HEK293 (cell line): ENCODE results near the gene CLIC3.

Experiments
- CTCF ChIA-PET: fragments of 350-600 bp; formaldehyde crosslinking; extraction: SDS; loops from one replicate; lab custom pipeline; 2021; ENCODE audit warnings: antibody characterized with exemption; lab: Yijun Ruan, JAX
- POLR2A ChIA-PET: fragments of 300-600 bp; formaldehyde crosslinking; extraction: SDS; loops from one replicate; lab custom pipeline; 2020; ENCODE audit warnings: antibody characterized with exemption, inconsistent platforms; lab: Yijun Ruan, JAX
- H3K27ac ChIP-seq: fragments of 200-500 bp; sonication (Bioruptor generic); 2 replicates; pipeline ENCODE4 v1.5.1; 2014; ENCODE audit warnings: low read depth, low read length, control low read depth, inconsistent platforms; ENCODE audit errors: extremely low read depth
- H3K36me3 ChIP-seq, 2 experiments: fragments of 200-500 bp in 1 of 2; sonication (Bioruptor generic) in 1 of 2; 1 replicate in 1 of 2; 2 replicates in 1 of 2; pipeline ENCODE4 v1.5.1; 2014 to 2017; ENCODE audit warnings: inconsistent platforms in 2 of 2, low read length in 2 of 2; ENCODE audit not compliant: control insufficient read depth in 2 of 2, insufficient read depth in 1 of 2
- H3K4me1 ChIP-seq: fragments of 200-500 bp; sonication (Bioruptor generic); 2 replicates; pipeline ENCODE4 v1.5.1; 2014; ENCODE audit warnings: mild to moderate bottlenecking, low read length, inconsistent platforms; ENCODE audit not compliant: control insufficient read depth, insufficient read depth
- H3K4me3 ChIP-seq: 2 replicates; pipeline ENCODE4 v1.5.1; 2011; ENCODE audit warnings: low read depth, mild to moderate bottlenecking, control low read depth, low read length, moderate library complexity
- H3K9me3 ChIP-seq: fragments of 200-500 bp; sonication (Bioruptor generic); 2 replicates; pipeline ENCODE4 v1.5.1; 2014; ENCODE audit warnings: low read depth, low read length, inconsistent platforms; ENCODE audit not compliant: control insufficient read depth, insufficient read depth
- REPIN1 ChIP-seq: fragments of 450-650 bp; formaldehyde crosslinking; IDR thresholded peaks from 2 replicates; pipeline ENCODE4 v1.5.1; 2017; ENCODE audit warnings: missing biosample characterization, missing genetic modification characterization, low read depth
- SP2 ChIP-seq: fragments of 450-650 bp; formaldehyde crosslinking; IDR thresholded peaks from 2 replicates; pipeline ENCODE4 v1.5.1; 2016; ENCODE audit warnings: missing biosample characterization, missing genetic modification characterization
- SP3 ChIP-seq: fragments of 450-650 bp; formaldehyde crosslinking; IDR thresholded peaks from 2 replicates; pipeline ENCODE4 v1.5.1; 2016; ENCODE audit warnings: missing biosample characterization, missing genetic modification characterization
- SP7 ChIP-seq: fragments of 450-650 bp; formaldehyde crosslinking; IDR thresholded peaks from 2 replicates; pipeline ENCODE4 v1.5.1; 2016; ENCODE audit warnings: missing biosample characterization, missing genetic modification characterization
- YY1 ChIP-seq: fragments of 450-650 bp; formaldehyde crosslinking; IDR thresholded peaks from 2 replicates; pipeline ENCODE4 v1.5.1; 2018; ENCODE audit warnings: missing biosample characterization, missing genetic modification characterization
- ZEB2 ChIP-seq: fragments of 450-650 bp; formaldehyde crosslinking; IDR thresholded peaks from 2 replicates; pipeline ENCODE4 v1.5.1; 2016; ENCODE audit warnings: missing biosample characterization, missing genetic modification characterization
- ZFHX2 ChIP-seq: fragments of 450-650 bp; formaldehyde crosslinking; conservative IDR thresholded peaks from 2 replicates; pipeline ENCODE4 v1.5.1; 2016; ENCODE audit warnings: missing biosample characterization, missing genetic modification characterization
- ZNF157 ChIP-seq: fragments of 450-650 bp; formaldehyde crosslinking; IDR thresholded peaks from 2 replicates; pipeline ENCODE4 v1.5.1; 2016; ENCODE audit warnings: missing biosample characterization, missing genetic modification characterization
- ZNF175 ChIP-seq: fragments of 450-650 bp; formaldehyde crosslinking; IDR thresholded peaks from 2 replicates; pipeline ENCODE4 v1.5.1; 2016; ENCODE audit warnings: missing biosample characterization, missing genetic modification characterization
- ZNF274 ChIP-seq, 2 experiments: fragments of 200-500 bp in 1 of 2; fragments of 450-650 bp in 1 of 2; sonication (Bioruptor generic) in 1 of 2; formaldehyde crosslinking in 1 of 2; IDR thresholded peaks; 2 replicates each; pipeline versions ENCODE4 v1.5.1 to v1.6.1; 2014 to 2016; ENCODE audit warnings: borderline replicate concordance in 1 of 2, inconsistent platforms in 1 of 2, low read length in 1 of 2, missing biosample characterization in 1 of 2, missing genetic modification characterization in 1 of 2
- ZNF302 ChIP-seq: fragments of 450-650 bp; formaldehyde crosslinking; IDR thresholded peaks from 2 replicates; pipeline ENCODE4 v1.5.1; 2016; ENCODE audit warnings: missing biosample characterization, missing genetic modification characterization, low read depth
- ZNF416 ChIP-seq: fragments of 450-650 bp; formaldehyde crosslinking; IDR thresholded peaks from 2 replicates; pipeline ENCODE4 v1.5.1; 2016; ENCODE audit warnings: missing biosample characterization, missing genetic modification characterization
- ZNF521 ChIP-seq: fragments of 450-650 bp; formaldehyde crosslinking; IDR thresholded peaks from 2 replicates; pipeline ENCODE4 v1.5.1; 2017; ENCODE audit warnings: missing biosample characterization, mild to moderate bottlenecking, missing genetic modification characterization
- ZNF548 ChIP-seq: fragments of 450-650 bp; formaldehyde crosslinking; IDR thresholded peaks from 2 replicates; pipeline ENCODE4 v1.5.1; 2016; ENCODE audit warnings: missing biosample characterization, missing genetic modification characterization
- ZNF707 ChIP-seq: fragments of 450-650 bp; formaldehyde crosslinking; IDR thresholded peaks from 2 replicates; pipeline ENCODE4 v1.5.1; 2016; ENCODE audit warnings: missing biosample characterization, missing genetic modification characterization
- ZNF768 ChIP-seq: fragments of 450-650 bp; formaldehyde crosslinking; IDR thresholded peaks from 2 replicates; pipeline ENCODE4 v1.5.1; 2018; ENCODE audit warnings: missing biosample characterization, mild to moderate bottlenecking, missing genetic modification characterization
- ZNF791 ChIP-seq: fragments of 450-650 bp; formaldehyde crosslinking; IDR thresholded peaks from 2 replicates; pipeline ENCODE4 v1.5.1; 2016; ENCODE audit warnings: missing biosample characterization, missing genetic modification characterization
- TF ChIP-seq, protein P1 (sequence below): fragments of 450-650 bp; IDR thresholded peaks from 2 replicates; pipeline ENCODE4 v1.5.1; 2018; ENCODE audit warnings: missing biosample characterization, mild to moderate bottlenecking, missing genetic modification characterization
- TF ChIP-seq, protein P2 (sequence below): fragments of 450-650 bp; formaldehyde crosslinking; IDR thresholded peaks from 2 replicates; pipeline ENCODE4 v1.5.1; 2016; ENCODE audit warnings: missing biosample characterization, missing genetic modification characterization
- TF ChIP-seq, protein P3 (sequence below): fragments of 450-650 bp; formaldehyde crosslinking; IDR thresholded peaks from 2 replicates; pipeline ENCODE4 v1.5.1; 2017; ENCODE audit warnings: missing biosample characterization, missing genetic modification characterization

CLIC3 gene

DNA sequence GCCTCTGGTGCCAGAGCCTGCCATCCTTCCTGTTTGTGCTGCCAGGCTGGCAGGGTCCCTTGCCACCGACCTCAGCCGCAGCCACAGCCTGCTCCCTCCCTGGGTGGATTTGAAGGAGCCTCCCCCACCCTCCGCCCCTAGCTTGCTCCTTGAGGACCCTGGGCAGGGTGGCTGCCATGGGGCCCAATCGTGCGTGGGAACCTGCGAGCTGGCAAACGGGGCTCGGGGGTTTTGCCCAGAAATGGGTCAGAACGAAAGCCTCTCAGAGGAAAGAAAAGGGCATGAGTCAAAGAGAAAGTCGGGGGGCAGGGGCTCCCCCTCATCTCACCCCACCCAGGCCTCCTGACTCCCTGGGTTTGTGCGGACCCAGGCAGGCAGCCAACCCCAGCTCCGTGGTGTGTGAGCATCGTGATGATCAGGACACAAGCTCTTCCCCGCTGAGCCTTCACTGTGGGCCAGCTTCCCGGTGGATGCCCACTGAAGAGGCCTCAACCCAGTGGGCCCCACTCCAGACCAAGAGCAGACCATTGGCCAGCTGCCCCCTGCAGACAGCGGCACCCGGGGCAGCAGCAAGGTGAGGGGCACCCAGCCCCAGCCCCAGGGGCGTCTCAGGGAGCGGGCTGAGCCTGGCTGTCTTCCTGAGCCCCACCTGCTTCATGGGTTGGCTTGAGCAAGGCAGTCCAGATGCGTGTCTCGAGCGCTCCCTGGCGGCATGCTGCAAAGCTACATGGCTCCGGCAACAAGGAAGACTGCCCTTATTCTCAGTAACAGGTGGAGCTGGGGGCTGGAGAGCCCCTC is 38.5 kb upstream of the CLIC3 start (continued):
- TF ChIP-seq ZNF175 (tag by site-specific recombination) (no peak), ZNF791 (tag by site-specific recombination) (no peak), YY1 (tag by site-specific recombination) (no peak), ZNF274 (IDR thresholded peaks at IDR 0.05; ENCODE audit: low read length) (no peak), ZNF274 (tag by site-specific recombination; IDR thresholded peaks at IDR 0.05; ENCODE audit: borderline replicate concordance) (no peak), ZEB2 (peak; percentile 71), ZNF302 (tag by site-specific recombination) (no peak), ZNF768 (no peak), SP3 (tag by site-specific recombination) (no peak), SP7 (no peak), ZNF157 (tag by site-specific recombination) (no peak), ZNF521 (no peak), ZNF707 (tag by site-specific recombination) (no peak), ZNF548 (tag by site-specific recombination) (no peak), REPIN1 (tag by site-specific recombination) (no peak), ZNF416 (tag by site-specific recombination) (no peak)
- TF ChIP-seq, protein P1, sequence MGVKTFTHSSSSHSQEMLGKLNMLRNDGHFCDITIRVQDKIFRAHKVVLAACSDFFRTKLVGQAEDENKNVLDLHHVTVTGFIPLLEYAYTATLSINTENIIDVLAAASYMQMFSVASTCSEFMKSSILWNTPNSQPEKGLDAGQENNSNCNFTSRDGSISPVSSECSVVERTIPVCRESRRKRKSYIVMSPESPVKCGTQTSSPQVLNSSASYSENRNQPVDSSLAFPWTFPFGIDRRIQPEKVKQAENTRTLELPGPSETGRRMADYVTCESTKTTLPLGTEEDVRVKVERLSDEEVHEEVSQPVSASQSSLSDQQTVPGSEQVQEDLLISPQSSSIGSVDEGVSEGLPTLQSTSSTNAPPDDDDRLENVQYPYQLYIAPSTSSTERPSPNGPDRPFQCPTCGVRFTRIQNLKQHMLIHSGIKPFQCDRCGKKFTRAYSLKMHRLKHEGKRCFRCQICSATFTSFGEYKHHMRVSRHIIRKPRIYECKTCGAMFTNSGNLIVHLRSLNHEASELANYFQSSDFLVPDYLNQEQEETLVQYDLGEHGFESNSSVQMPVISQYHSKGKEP (tag by site-specific recombination) = no peak
- TF ChIP-seq, protein P2, sequence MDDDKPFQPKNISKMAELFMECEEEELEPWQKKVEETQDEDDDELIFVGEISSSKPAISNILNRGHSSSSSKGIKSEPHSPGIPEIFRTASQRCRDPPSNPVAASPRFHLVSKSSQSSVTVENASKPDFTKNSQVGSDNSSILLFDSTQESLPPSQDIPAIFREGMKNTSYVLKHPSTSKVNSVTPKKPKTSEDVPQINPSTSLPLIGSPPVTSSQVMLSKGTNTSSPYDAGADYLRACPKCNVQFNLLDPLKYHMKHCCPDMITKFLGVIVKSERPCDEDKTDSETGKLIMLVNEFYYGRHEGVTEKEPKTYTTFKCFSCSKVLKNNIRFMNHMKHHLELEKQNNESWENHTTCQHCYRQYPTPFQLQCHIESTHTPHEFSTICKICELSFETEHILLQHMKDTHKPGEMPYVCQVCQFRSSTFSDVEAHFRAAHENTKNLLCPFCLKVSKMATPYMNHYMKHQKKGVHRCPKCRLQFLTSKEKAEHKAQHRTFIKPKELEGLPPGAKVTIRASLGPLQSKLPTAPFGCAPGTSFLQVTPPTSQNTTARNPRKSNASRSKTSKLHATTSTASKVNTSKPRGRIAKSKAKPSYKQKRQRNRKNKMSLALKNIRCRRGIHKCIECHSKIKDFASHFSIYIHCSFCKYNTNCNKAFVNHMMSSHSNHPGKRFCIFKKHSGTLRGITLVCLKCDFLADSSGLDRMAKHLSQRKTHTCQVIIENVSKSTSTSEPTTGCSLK (tag by site-specific recombination) = no peak

DNA sequence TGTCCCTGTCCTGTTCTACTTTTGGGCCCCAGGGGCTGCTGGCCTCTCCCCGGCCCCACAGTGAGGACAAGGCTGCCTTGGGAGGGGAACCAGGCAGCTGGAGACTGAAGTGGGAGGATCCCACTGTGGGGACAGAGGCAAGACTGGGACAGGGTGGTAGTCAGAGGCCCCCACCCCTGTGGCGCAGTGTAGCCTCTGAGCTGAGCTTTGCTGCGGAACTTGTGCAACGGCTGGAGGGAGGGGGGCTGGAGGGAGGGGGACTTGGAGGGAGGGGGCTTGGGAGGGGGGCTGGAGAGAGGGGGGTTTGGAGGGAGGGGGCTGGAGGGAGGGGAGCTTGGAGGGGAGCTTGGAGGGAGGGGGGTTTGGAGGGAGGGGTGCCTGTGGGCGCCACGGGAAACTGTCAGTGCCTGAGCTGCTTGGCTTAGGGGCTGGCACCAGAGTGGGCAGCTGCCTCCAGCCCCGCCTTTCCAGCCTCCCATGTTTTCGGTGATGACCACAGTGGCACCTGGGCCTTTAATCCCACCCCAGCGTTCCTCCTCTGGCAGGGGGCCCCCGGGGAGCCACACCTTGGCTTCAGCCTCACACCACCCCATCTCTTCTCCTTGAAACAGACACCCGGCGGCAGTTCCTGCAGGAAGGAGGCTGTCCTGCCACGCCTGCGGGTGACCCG is 37.8 kb upstream of the CLIC3 start:
- Histone ChIP-seq H3K27ac (no peak overlapping the region), H3K36me3 (peaks cover 0 to 13% of the 10 kb centered on the region in 2 experiments; a peak in 1 of 3 replicates), H3K9me3 (no peaks in the 10 kb centered on the region), H3K4me1 (no peaks in the 10 kb centered on the region), H3K4me3 (no peak overlapping the region)
- TF ChIP-seq ZFHX2 (tag by site-specific recombination) (0 out of 2 replicates have a peak, but pooled peaks have one; percentile 6), SP2 (tag by site-specific recombination) (peak; percentile 26; the same call in 1 of the 2 replicates), ZNF768 (no peak)
- TF ChIP-seq, protein P3, sequence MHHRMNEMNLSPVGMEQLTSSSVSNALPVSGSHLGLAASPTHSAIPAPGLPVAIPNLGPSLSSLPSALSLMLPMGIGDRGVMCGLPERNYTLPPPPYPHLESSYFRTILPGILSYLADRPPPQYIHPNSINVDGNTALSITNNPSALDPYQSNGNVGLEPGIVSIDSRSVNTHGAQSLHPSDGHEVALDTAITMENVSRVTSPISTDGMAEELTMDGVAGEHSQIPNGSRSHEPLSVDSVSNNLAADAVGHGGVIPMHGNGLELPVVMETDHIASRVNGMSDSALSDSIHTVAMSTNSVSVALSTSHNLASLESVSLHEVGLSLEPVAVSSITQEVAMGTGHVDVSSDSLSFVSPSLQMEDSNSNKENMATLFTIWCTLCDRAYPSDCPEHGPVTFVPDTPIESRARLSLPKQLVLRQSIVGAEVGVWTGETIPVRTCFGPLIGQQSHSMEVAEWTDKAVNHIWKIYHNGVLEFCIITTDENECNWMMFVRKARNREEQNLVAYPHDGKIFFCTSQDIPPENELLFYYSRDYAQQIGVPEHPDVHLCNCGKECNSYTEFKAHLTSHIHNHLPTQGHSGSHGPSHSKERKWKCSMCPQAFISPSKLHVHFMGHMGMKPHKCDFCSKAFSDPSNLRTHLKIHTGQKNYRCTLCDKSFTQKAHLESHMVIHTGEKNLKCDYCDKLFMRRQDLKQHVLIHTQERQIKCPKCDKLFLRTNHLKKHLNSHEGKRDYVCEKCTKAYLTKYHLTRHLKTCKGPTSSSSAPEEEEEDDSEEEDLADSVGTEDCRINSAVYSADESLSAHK = peak; percentile 78
- CTCF ChIA-PET = interaction anchor here (0.5 to 5.3 kb wide), 31 partner anchors 8 to 340 kb away, joined by 3 to 119 read pairs (median 7); partner anchors contain the start of genes AJM1, C8G, FBXW5 and LCN15
- POLR2A ChIA-PET = interaction anchor here (0.6 to 1.9 kb wide), 19 partner anchors 8 to 306 kb away, joined by 3 to 16 read pairs (median 3); partner anchors contain the start of genes CLIC3, RNF208, SAPCD2 and TMEM141
